Cardiac muscle cell (in vitro differentiated cells and primary cell): ENCODE results near the gene TNFAIP6. TPM values are rescaled to one million over a fixed set of nuclear protein-coding genes. Genes with fewer than 3 reads are reported as not detected.
A peak's percentile ranks its signal among the peaks of the same experiment; 100 is the strongest.
"Not testable (repeated sequence)": the region's sequence is repeated elsewhere in the genome, so short reads cannot be mapped to it uniquely, and the experiment has no call there.

ENCODE experiments used
- DNase-seq, 2 donors: peaks; one replicate each; pipeline versions ENCODE4 v3.0.0 to v3.0.0-alpha.2; 2010 to 2017; ENCODE audit warnings: low read depth in 1 of 2, low spot score in 1 of 2
- H3K27ac ChIP-seq: fragments of 200-600 bp; sonication (generic); 2 replicates; pipeline ENCODE4 v1.5.1; 2016
- H3K27me3 ChIP-seq: fragments of 200-600 bp; sonication (generic); 2 replicates; pipeline ENCODE4 v1.6.0; 2016; ENCODE audit warnings: control low read depth
- H3K36me3 ChIP-seq: fragments of 200-600 bp; sonication (generic); 2 replicates; pipeline ENCODE4 v1.5.1; 2016; ENCODE audit warnings: control low read depth
- H3K4me1 ChIP-seq: fragments of 200-600 bp; sonication (generic); 2 replicates; pipeline ENCODE4 v1.8.1; 2017; ENCODE audit warnings: low read depth, mild to moderate bottlenecking, mixed run types
- H3K4me3 ChIP-seq: fragments of 200-600 bp; sonication (generic); 2 replicates; pipeline ENCODE4 v1.5.1; 2016; ENCODE audit warnings: mild to moderate bottlenecking
- H3K9me3 ChIP-seq: fragments of 200-600 bp; sonication (generic); 2 replicates; pipeline ENCODE4 v1.5.1; 2017; ENCODE audit warnings: low read depth, mild to moderate bottlenecking, control low read depth
- polyA plus RNA-seq: library from polyadenylated mRNA; unstranded; fragments of >200 nt; fragmentation: Nextera tagmentation; extraction: Ambion mirVana; gene quantifications from 2 replicates; pipeline ENCODE4 v1.2.1, GENCODE V29; 2016
- total RNA-seq: library from RNA; depleted of rRNA; stranded (reverse); fragments of >200 nt; gene quantifications from 2 replicates; pipeline ENCODE4 v1.2.3, GENCODE V29; 2016
- TF ChIP-seq, protein P1 (sequence below): IDR thresholded peaks from 2 replicates; pipeline ENCODE4 v1.5.1; 2012; ENCODE audit warnings: low read depth, mild to moderate bottlenecking, low read length

TNFAIP6 gene
- total and polyA plus RNA-seq, 2 experiments from 2014 or later: not detected

DNA sequence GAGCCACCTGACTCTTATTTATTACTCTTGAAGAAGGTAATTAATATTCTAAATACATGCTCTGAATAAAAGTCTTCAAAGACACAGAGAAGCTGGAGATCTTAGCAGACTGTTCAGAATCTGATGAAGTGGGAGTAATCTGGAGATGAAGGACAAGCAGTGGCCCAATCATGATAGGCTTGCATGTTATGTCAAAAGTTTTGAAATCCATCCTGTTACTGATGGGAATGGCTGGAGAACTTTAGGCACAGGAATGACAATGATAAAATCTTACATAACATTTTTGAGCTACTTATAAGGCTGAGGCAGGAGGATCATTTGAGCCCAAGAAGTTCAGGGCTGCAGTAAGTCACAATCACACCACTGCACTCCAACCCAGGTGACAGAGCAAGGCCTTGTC, 49.9 kb downstream of the TNFAIP6 start:
- Histone ChIP-seq H3K4me1 (peaks cover 7% of the 10 kb centered on the region), H3K36me3 (no peaks in the 10 kb centered on the region), H3K27me3 (no peaks in the 10 kb centered on the region), H3K9me3 (no peaks in the 10 kb centered on the region), H3K27ac (no peak overlapping the region), H3K4me3 (no peak overlapping the region)
- TF ChIP-seq, protein P1, sequence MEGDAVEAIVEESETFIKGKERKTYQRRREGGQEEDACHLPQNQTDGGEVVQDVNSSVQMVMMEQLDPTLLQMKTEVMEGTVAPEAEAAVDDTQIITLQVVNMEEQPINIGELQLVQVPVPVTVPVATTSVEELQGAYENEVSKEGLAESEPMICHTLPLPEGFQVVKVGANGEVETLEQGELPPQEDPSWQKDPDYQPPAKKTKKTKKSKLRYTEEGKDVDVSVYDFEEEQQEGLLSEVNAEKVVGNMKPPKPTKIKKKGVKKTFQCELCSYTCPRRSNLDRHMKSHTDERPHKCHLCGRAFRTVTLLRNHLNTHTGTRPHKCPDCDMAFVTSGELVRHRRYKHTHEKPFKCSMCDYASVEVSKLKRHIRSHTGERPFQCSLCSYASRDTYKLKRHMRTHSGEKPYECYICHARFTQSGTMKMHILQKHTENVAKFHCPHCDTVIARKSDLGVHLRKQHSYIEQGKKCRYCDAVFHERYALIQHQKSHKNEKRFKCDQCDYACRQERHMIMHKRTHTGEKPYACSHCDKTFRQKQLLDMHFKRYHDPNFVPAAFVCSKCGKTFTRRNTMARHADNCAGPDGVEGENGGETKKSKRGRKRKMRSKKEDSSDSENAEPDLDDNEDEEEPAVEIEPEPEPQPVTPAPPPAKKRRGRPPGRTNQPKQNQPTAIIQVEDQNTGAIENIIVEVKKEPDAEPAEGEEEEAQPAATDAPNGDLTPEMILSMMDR: no peak
- DNase-seq: no peak

DNA sequence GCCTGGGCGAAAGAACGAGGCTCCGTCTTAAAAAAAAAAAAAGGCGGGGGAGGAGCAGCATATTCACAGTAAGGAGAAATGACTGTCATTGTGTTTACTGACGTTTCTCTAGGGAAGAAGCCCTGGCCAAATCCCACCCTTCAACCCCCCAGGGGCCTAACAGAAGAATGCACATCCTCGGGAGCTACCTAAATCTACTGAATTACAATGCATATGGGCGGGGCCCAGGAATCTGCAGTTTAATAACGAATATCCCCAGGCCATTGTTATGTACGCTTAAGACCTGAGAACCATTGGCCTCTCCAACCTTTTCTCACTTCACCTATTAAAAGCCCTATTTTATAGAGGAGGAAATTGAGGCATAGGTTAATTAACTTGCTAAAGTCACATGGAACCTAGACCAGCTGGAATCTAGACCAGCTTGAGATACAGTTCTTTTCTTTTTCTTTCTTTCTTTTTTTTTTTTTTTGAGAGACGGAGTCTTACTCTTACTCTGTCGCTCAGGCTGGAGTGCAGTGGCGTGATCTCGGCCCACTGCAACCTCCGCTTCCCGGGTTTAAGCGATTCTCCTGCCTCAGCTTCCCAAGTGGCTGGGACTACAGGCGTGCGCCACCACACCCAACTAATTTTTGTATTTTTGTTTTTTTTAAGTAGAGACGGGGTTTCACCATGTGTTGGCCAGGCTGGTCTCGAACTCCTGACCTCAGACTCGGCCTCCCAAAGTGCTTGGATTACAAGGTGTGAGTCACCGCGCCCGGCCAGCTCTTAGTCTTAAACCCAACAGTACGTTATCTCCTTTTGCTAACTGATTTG, 51.6 kb downstream of the TNFAIP6 start:
- H3K27ac ChIP-seq: no peak overlapping the region
- H3K36me3 ChIP-seq: peaks cover 16% of the 10 kb centered on the region
- H3K4me3 ChIP-seq: no peak overlapping the region
- TF ChIP-seq, protein P1: no peak
- no peak for DNase-seq
- H3K27me3 ChIP-seq: no peaks in the 10 kb centered on the region
- peaks cover 7% of the 10 kb centered on the region for H3K4me1 ChIP-seq
- H3K9me3 ChIP-seq: no peaks in the 10 kb centered on the region

DNA sequence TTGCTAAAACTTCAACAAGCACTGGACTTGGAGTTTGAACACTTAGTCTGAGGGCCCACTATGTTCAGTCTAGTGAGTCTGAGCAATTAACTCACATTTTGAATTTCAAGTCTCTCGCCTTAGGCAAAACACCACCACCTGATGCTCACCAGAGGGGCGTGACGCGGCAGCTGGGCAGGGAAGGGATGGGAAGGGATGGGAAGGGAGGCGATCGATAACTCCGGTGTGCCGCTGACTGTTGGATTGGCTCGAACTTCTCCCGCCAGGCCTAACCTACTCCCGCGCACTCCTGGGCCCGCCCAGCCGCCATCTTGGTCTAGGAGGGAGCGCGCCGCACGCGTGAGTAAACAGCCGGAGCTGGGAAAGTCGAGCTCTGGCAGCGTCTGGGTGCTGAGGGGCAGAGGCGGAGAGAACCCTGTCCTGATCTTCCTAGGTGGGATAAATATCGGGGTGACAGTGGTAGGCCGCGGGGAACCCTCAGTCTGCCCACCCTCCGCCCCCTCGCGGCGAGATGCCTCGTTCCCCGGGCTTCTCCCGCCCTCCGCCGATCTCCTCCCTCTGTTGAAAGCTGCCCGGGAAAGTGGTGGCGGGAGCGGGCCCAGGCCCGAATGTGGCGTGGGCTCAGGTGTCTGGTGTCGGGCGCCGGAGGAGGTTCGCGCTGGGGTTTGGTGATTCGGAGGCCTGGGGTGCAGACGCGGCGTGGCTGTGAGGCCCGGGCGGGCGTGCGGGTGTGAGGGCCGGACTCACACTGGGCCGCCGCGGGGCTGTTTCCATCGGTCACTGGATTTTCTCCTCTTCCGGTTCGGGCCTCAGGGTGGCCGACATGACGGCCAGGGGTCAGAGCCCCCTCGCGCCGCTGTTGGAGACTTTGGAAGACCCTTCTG, 52.5 kb downstream of the TNFAIP6 start, which contains the start of gene RIF1:
RIF1 (plus strand) TSS at position 302 of the 884 bp plus-strand sequence; CDS start at position 824, 522 bp downstream.
- TF ChIP-seq, protein P1: peak; percentile 67
- peak; percentile 92 to 95 for DNase-seq
- Histone ChIP-seq H3K4me3 (peak within 1 kb of the TSS; percentile 81), H3K4me1 (peaks cover 7% of the 10 kb centered on the region), H3K27ac (peak within 1 kb of the TSS; percentile 95), H3K27me3 (no peaks in the 10 kb centered on the region), H3K36me3 (peaks cover 23% of the 10 kb centered on the region), H3K9me3 (no peaks in the 10 kb centered on the region)

DNA sequence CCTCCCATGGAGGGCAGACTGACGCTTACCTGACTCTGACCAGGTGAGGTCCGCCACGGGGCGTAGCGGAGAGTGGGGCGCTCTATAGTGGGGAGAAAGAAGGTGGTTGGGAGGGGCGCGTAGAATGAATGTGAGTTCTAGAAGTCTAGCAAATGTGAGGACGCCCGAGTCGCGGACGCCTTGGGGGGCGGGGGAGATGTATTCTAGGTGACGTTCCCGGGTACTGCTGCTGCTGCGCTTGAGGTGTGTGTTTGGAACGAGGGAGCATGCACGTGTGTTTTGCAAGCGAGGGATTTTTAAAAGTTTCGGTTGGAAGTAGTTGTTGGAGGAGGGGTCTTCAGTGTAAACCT, 53.1 kb downstream of the TNFAIP6 start:
- TF ChIP-seq, protein P1: no peak
- Histone ChIP-seq H3K36me3 (peaks cover 23% of the 10 kb centered on the region), H3K4me3 (peak overlapping the region; percentile 81), H3K27ac (peak overlapping the region; percentile 95), H3K9me3 (no peaks in the 10 kb centered on the region), H3K4me1 (peaks cover 7% of the 10 kb centered on the region), H3K27me3 (no peaks in the 10 kb centered on the region)
- peak; percentile 16 to 61 for DNase-seq

DNA sequence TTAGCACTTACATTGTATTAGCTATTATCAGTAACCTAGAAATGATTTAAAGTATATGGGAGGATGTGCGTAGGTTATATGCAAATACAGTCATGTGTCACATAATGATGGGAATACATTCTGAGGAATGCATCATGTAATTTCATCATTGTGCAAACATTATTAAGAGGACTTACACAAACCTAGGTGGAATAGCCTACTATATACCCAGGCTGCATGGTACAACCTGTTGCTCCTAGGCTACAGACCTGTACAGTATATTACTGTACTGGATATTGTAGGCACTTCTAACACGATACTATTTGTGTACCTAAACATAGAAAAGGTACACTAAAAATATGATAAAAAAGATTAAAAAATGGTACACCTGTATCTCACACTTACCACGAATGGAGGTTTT, 60.3 kb downstream of the TNFAIP6 start:
- Histone ChIP-seq H3K9me3 (no peaks in the 10 kb centered on the region), H3K36me3 (peaks cover 81% of the 10 kb centered on the region), H3K27me3 (no peaks in the 10 kb centered on the region), H3K4me1 (no peaks in the 10 kb centered on the region), H3K27ac (no peak overlapping the region), H3K4me3 (no peak overlapping the region)
- TF ChIP-seq, protein P1: no peak
- DNase-seq: no peak

DNA sequence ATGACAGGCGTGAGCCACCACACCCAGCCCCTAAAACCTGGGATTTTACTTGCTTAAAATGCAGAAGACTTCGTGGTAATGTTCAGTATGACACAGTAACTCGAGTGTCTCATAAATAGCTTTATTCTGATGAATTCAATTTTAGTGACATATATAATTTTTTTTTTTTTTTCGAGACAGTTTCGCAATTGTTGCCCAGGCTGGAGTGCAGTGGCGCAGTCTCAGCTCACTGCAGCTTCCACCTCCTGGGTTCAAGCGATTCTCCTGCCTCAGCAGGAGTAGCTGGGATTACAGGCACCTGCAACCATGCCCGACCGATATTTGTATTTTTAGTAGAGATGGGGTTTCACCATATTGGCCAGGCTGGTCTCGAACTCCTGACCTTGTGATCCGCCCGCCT, 64.3 kb downstream of the TNFAIP6 start:
- H3K9me3 ChIP-seq, H3K4me1 ChIP-seq, DNase-seq, H3K4me3 ChIP-seq, H3K27me3 ChIP-seq, H3K27ac ChIP-seq: not testable (repeated sequence)
- peaks cover 62% of the 10 kb centered on the region for H3K36me3 ChIP-seq
